Parathyroid adenoma (tissue), 2 donors: ENCODE data around the gene FYB1.

ENCODE experiments used
- H2AFZ ChIP-seq: fragments of 300-600 bp; sonication (generic); one replicate; pipeline ENCODE4 v1.7.0; 2017; ENCODE audit warnings: antibody characterized with exemption, mild to moderate bottlenecking
- H3K27ac ChIP-seq: fragments of 300-600 bp; sonication (generic); one replicate; pipeline ENCODE4 v1.7.0; 2017
- H3K27me3 ChIP-seq: fragments of 300-600 bp; sonication (generic); one replicate; pipeline ENCODE4 v1.7.0; 2017; ENCODE audit warnings: low read length; ENCODE audit not compliant: control insufficient read depth, insufficient read depth
- H3K36me3 ChIP-seq: fragments of 300-600 bp; sonication (generic); one replicate; pipeline ENCODE4 v1.7.0; 2017; ENCODE audit warnings: low read length; ENCODE audit not compliant: control insufficient read depth, insufficient read depth
- H3K4me1 ChIP-seq: fragments of 300-600 bp; sonication (generic); one replicate; pipeline ENCODE4 v1.7.0; 2017; ENCODE audit warnings: control low read depth
- H3K4me2 ChIP-seq: fragments of 300-600 bp; sonication (generic); one replicate; pipeline ENCODE4 v1.7.0; 2017; ENCODE audit warnings: low read length
- H3K4me3 ChIP-seq: fragments of 300-600 bp; sonication (generic); one replicate; pipeline ENCODE4 v1.7.0; 2017; ENCODE audit warnings: low read depth, low read length
- H3K79me2 ChIP-seq: fragments of 300-600 bp; sonication (generic); one replicate; pipeline ENCODE4 v1.7.0; 2017; ENCODE audit warnings: control low read depth
- H3K9ac ChIP-seq: fragments of 300-600 bp; sonication (generic); one replicate; pipeline ENCODE4 v1.7.0; 2017; ENCODE audit warnings: mild to moderate bottlenecking
- H3K9me3 ChIP-seq: fragments of 300-600 bp; sonication (generic); one replicate; pipeline ENCODE4 v1.7.0; 2017; ENCODE audit warnings: low read length; ENCODE audit not compliant: control insufficient read depth
- TF ChIP-seq, protein P1 (sequence below): fragments of 300-600 bp; sonication (generic); IDR thresholded peaks from one replicate; pipeline ENCODE4 v1.7.0; 2017; ENCODE audit warnings: antibody characterized with exemption, mild to moderate bottlenecking
- donor health status: primary hyperparathyroidism.

Gene FYB1

DNA sequence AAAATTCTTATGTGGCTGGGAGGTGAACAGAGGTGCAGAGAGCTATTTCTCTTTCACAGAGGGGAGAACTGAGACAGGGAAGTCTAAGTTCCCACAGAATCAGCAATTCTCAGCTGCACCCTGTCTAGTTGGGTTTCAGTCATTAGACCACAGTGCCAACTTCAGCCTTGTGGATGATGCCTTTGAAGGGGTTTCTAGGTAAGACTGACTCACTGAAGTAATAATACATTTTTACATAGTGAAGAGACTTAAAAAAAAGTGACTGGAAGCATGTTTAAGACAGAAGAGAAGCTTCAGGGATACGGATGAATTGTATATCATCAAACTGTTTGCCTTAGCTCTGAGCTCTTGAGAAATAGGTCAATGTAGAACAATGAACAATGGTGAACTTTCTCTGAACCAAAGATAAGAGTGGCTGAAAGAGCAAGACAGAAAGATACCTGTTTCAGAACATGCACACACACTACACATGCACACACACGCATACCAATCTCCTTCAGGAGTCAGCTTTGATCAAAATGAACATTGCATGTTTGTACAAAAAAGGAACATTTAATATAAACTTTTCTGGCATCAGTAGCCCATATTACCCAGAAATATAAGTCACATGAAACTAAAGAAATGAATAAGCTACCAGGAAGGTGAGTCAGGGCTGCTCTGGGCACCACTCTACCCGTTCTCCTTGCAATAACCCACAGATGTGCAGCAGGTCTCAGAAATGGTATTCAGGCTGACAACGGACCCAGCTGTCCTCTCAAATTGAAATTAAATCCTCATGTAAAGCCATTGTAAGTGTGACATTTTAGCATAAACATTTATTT, 12.6 kb upstream of the FYB1 start:
- TF ChIP-seq, protein P1, sequence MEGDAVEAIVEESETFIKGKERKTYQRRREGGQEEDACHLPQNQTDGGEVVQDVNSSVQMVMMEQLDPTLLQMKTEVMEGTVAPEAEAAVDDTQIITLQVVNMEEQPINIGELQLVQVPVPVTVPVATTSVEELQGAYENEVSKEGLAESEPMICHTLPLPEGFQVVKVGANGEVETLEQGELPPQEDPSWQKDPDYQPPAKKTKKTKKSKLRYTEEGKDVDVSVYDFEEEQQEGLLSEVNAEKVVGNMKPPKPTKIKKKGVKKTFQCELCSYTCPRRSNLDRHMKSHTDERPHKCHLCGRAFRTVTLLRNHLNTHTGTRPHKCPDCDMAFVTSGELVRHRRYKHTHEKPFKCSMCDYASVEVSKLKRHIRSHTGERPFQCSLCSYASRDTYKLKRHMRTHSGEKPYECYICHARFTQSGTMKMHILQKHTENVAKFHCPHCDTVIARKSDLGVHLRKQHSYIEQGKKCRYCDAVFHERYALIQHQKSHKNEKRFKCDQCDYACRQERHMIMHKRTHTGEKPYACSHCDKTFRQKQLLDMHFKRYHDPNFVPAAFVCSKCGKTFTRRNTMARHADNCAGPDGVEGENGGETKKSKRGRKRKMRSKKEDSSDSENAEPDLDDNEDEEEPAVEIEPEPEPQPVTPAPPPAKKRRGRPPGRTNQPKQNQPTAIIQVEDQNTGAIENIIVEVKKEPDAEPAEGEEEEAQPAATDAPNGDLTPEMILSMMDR, result no peak
- Histone ChIP-seq H3K27ac (no peak overlapping the region), H3K4me2 (no peak overlapping the region), H3K27me3 (no peaks in the 10 kb centered on the region), H3K36me3 (no peaks in the 10 kb centered on the region), H3K9me3 (no peaks in the 10 kb centered on the region), H2AFZ (no peak overlapping the region), H3K9ac (no peak overlapping the region), H3K79me2 (no peaks in the 10 kb centered on the region), H3K4me3 (no peak overlapping the region), H3K4me1 (no peaks in the 10 kb centered on the region)

DNA sequence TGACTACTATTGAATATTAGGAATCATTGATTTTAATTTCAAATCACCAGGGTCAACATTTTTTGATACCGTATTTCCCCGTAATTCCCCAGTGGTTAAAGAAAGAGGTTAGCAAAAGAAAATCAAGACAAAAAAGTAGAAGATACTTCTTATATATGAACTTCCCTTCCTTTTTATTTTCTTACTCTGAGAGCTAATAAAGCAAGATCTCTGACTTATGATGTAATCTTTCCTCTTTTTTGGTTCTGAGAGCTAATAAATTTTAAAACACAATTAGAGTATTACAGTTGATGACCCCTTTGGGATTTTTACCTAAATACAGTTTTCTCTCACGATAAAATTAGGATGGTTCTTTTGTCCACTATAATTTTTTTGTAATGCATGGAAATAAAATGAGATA, 9.2 kb upstream of the FYB1 start:
- Histone ChIP-seq H3K4me2 (no peak overlapping the region), H3K4me1 (no peaks in the 10 kb centered on the region), H3K9ac (no peak overlapping the region), H3K36me3 (no peaks in the 10 kb centered on the region), H3K27me3 (no peaks in the 10 kb centered on the region), H3K79me2 (no peaks in the 10 kb centered on the region), H3K9me3 (no peaks in the 10 kb centered on the region), H2AFZ (no peak overlapping the region), H3K27ac (no peak overlapping the region), H3K4me3 (no peak overlapping the region)
- TF ChIP-seq, protein P1, result no peak

DNA sequence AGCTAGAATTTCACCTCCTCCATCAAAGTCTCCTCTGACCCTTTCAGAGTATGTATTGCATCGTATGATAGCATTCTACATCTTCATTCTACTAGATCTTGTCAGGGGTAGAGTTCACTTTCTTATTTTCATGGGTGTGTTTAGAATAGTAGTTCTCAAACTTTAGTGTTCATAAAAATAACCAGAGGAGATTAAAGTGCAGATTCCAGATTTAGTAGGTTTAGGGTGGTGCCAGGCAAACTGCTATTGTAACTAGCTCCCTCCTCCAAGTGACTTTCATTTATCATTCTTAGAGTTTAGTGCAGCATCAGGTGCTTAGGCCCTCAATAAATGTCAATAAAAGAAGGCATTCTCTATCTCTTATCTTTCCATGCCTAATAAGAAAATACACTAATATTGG, 7.2 kb upstream of the FYB1 start:
- H3K79me2 ChIP-seq, result no peaks in the 10 kb centered on the region
- no peaks in the 10 kb centered on the region for H3K4me1 ChIP-seq
- no peaks in the 10 kb centered on the region for H3K36me3 ChIP-seq
- no peak overlapping the region for H2AFZ ChIP-seq
- no peak overlapping the region for H3K27ac ChIP-seq
- H3K9ac ChIP-seq, result no peak overlapping the region
- TF ChIP-seq, protein P1, result no peak
- no peak overlapping the region for H3K4me3 ChIP-seq
- no peaks in the 10 kb centered on the region for H3K27me3 ChIP-seq
- H3K4me2 ChIP-seq, result no peak overlapping the region
- no peaks in the 10 kb centered on the region for H3K9me3 ChIP-seq

DNA sequence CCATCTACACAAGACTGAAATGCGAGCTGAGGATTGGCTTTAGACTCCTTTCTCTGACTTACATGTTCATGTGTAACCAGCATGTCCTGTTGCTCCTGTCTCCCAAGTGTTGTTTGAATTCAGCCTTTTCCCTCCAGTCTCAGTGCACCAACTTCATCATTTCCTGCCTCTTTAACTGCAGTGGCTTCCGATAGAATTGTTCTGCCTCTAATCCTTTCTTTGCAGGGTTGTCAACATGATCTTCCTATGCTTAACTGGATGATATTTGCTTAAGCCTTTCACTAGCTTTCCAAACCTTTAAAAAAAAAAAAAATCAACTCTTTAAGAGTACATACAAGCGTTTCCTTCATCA, 6.7 kb upstream of the FYB1 start:
- Histone ChIP-seq H3K4me3 (no peak overlapping the region), H3K9ac (no peak overlapping the region), H3K4me2 (no peak overlapping the region), H3K4me1 (no peaks in the 10 kb centered on the region), H3K9me3 (no peaks in the 10 kb centered on the region), H3K27ac (no peak overlapping the region), H3K27me3 (no peaks in the 10 kb centered on the region), H3K36me3 (no peaks in the 10 kb centered on the region), H2AFZ (no peak overlapping the region), H3K79me2 (no peaks in the 10 kb centered on the region)
- TF ChIP-seq, protein P1, result no peak
